Stimulated activated CD4-positive, alpha-beta T cell treated with anti-CD3 and anti-CD28 coated beads, Interleukin-12 subunit alpha, Interleukin-12 subunit beta, amount 100 ng/mL, for 48 hours (primary cell): Measurements from ENCODE around the gene ATXN7L3B.

Experiments used
- DNase-seq, 3 donors: peaks; one replicate each; pipeline ENCODE4 v3.0.0-alpha.2; 2020; ENCODE audit warnings: low read depth in 2 of 3, low spot score in 1 of 3

ATXN7L3B gene

GRCh38 chr12:74547249-74547648, 9.6 kb downstream of the ATXN7L3B start:
- DNase-seq = no peak

- DNase-seq = no peak
Measured at GRCh38 chr12:74551291-74551690, 13.7 kb downstream of the ATXN7L3B start.

GRCh38 chr12:74552201-74552600, 14.6 kb downstream of the ATXN7L3B start:
- no peak for DNase-seq

GRCh38 chr12:74559728-74560127, 22.1 kb downstream of the ATXN7L3B start:
- no peak for DNase-seq

GRCh38 chr12:74563927-74564326, 26.3 kb downstream of the ATXN7L3B start:
- DNase-seq = no peak

GRCh38 chr12:74578486-74578885, 40.9 kb downstream of the ATXN7L3B start:
- DNase-seq = no peak

- no peak for DNase-seq
Measured at GRCh38 chr12:74579446-74579845, 41.8 kb downstream of the ATXN7L3B start.

- no peak for DNase-seq
Measured at GRCh38 chr12:74579981-74580380, 42.3 kb downstream of the ATXN7L3B start.

GRCh38 chr12:74581439-74581838, 43.8 kb downstream of the ATXN7L3B start:
- DNase-seq = no peak

GRCh38 chr12:74584483-74585062, 46.9 kb downstream of the ATXN7L3B start:
- no peak for DNase-seq

- DNase-seq = no peak
Measured at GRCh38 chr12:74586251-74586650, 48.6 kb downstream of the ATXN7L3B start.
